GM10847 (cell line): ENCODE results near the gene RAB14.

Experiments
- POLR2A ChIP-seq: IDR thresholded peaks from 2 replicates; pipeline ENCODE4 v1.6.1; 2011; ENCODE audit not compliant: insufficient read length; ENCODE audit errors: extremely low read depth

Gene RAB14

DNA sequence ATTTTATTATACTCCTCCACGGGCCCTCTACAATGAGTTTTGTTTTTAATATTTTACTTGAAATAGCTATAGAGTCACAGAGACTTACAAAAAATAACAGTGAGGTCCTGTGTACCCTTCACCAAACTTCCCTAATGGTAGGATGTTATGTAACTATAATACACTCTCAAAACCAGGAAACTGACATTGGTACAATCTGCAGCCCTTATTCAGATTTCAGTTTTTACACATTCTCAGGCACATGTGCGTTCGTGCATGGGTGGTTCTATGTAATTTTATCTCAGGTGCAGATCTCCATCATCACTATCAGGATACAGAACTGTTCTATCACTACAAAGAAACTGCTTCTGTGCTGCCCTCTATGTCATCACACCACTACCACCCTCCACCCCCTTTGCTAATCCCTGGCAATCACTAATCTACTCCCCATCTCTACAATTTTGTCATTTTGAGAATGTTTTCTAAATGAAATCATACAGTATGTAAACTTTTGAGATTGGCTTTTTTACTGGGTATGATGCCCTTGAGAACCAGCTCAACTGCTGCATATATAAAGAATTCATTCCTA lies 16.4 kb downstream of the RAB14 start:
- TF ChIP-seq POLR2A, result no peak

DNA sequence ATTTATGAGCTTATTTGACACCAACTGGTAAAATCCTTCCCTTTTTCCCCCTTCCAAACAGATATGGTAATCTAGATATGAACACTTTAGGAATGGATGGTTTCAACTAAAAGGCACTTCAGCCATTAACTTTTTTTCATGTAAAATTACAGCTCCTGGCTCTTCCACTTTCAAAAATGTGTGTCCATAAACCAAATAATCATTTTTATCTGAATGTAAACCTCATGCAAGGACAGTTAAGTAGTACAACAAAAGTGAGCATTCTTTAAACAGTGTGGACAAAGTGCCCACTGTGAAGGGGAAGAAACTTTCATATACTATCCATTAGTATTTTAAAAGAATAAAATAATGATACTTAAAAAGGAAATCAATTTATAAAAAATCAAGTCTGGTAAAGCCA lies 17.2 kb downstream of the RAB14 start:
- TF ChIP-seq POLR2A, result no peak

DNA sequence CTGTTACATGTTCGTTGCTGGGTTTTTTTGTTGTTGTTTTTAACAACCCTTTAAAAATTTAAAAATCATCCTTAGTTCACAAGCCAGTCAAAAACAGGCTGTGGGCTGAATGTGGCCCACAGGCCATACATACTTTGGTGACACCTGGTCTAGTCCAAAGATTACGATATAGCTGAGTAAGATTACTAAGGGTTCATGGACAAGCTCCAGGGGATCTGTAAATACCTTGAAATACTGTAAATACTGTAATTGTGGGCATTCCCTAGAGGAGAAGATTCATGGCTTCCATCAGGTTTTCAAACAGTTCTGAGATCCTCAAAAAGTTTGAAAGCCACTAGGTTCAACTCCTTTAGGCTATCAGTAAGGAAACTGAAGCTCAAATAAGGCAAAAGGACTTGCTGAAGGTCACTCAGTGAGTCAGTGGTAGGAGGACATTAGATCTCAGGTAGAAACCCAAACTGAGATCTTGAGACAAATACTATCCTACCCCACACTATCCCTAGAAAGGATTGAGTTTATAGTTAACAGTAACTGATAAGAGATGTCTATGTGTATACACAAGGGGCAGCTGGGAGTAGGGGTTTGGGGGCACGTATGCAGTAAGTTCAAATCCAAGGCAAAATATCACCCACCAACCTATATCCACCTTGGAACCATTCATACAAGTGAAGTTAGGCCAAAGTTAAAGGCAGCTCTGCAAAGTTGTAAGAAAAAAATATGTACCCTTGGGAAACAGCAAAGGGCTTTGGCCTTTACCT lies 17.8 kb downstream of the RAB14 start:
- TF ChIP-seq POLR2A, result no peak

DNA sequence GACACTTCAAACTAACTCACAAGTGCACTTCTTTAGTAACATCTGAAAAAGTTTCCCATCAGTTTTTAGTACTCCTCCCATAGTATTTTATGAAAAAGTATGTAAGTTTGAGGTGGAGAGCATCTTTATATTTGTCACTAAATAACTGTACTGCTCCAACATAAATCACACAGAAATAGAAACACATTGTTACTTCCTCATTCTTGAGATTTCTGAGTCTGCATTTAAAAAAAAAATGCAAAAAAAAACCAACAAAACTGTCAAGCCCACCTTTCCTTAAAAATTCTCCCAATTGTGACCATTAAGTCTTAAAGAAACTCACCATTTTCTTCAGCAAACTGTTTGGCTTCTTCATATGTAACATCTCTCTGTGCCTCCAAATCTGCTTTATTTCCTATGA lies 18.7 kb downstream of the RAB14 start:
- no peak for TF ChIP-seq POLR2A

DNA sequence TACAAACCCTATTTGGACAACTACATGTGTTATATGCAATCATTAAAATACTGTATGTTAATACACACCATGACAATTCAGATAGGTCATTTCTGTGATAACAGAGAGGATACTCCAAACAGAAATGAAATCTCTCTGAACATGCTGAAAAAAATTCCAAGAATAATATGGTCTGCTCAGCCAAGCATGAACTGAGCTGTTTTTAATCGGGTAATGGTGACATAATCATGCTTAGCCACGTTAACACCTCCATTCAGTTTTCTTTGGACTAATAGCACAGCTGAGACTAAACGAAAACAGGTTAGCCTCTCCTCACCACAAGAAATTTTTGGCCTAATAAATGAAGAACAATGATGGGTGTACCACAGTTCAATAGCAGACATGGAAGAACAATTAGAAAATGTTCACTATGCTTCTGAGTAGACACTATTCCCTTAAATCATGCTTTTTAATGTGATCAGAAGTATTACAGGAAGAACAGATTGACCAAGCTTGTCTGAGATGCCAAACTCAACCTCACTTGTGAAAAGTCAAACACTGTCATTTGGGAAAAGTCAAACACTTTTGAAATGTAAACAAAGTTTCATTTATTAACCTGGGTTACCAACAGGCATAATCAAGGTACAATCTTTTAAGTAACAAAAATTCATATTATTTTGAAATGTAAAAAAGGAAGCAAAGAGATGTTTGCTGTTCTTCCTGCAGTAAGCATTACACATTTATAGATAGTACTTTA lies 19.4 kb downstream of the RAB14 start:
- TF ChIP-seq POLR2A, result no peak

DNA sequence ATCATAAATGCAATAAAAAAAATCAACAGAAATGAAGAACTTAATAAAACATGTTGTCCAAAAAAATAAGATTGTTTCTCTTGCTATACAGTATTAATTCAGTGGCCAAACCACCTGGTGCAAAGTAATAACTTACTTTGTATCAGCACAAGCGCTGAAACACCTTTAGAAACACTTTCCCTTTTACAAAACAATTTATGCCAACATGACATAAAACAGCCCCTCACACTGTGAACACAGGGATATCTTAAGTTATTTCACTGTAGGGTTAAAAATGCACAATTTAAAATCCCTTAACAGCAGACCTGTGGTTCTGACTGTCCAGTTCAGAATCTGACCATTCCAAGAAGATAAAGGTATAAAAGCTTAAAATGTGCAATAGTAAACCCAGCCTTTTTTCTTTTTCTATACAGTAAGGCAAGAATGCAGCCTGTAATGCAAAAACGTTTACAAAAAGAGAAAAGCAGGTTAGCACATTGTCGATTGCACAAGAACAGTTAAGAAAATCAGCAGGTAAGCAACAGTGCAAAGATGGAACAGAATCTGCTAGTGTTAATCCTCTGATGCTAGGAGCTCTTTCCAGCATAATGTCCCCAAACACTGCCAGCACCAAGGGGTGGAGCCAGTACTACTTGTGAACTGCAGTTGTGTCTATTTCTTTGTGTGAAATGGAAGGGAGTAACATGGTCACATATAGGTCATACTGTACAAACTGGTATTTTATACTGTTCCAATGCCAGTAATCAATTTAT lies 21.6 kb downstream of the RAB14 start:
- TF ChIP-seq POLR2A, result no peak

DNA sequence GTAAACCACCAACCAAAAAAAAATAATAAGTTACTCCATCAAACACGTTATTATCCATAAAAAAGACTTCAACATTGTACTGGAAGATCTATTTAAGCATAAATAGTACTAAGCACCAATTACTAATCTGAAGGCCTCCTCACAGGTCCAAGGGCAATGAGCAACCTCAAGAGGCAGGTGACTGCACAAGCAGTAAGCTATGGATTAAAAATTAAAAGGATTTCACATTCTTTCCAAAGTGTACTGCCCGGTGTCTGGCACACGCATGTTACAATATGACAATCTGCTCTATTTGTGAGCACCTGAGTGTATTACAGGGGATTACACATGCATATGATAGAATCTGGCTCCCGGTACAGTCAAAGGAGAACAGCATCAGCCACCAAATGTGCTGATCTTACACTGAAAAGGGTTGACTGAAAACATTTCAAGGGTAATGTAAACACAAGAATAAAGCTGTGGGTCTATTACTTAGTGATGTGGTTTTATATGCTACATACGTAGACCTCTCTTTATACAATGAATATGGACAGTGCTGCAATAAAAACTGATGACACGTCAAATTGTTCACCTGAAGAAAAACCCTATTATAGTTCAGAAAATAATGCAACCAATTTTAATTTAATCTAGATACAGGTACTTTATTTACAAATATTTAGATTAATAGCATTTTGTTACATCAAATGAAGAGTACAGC lies 22.8 kb downstream of the RAB14 start:
- TF ChIP-seq POLR2A, result no peak

DNA sequence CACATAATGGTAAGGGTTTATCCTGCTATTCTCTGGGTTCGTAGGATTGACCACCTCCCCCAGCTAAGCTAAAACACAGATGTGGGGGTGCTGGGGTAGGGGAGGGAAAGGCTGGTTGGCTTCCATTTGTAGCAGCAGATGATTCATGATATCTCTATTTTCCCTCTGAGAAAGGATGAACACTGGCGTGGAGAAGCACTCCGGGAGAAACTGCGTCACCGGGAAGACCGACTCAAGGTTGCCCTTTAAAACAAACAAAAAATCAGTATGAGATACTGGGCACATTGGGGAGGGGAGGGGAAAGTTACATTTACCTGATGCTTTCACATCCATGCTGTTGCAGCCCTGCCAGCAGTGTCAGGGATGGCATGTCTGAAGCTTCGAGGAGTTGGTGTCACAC lies 28.2 kb downstream of the RAB14 start:
- no peak for TF ChIP-seq POLR2A

DNA sequence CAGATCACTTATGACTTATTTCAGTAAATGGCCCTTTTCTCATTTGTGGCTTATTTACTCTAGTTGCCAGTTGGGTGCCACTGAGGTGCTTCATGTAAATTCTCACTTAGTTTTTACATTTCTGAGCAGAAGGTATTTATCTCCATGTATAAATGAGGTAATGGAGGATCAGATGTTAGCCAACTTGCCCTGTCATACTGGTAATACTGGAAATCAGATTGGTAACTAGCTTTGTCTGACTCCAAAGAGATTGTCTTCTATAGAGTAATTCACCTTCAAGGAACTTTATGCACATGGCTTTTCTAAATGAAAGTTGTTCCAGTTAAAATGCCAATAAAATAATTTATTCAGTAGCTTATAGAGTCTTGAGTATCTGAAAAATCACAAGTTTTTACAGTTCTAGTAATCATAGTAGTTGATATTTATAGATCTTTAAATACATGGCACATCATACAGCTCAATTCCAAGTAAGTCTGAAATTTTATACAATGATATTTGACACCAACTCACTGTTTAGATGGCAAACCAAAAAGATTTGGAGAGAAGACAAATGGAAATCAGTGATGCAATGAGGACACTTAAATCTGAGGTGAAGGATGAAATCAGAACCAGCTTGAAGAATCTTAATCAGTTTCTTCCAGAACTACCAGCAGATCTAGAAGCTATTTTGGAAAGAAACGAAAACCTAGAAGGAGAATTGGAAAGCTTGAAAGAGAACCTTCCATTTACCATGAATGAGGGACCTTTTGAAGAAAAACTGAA lies 28.8 kb downstream of the RAB14 start:
- TF ChIP-seq POLR2A, result no peak

DNA sequence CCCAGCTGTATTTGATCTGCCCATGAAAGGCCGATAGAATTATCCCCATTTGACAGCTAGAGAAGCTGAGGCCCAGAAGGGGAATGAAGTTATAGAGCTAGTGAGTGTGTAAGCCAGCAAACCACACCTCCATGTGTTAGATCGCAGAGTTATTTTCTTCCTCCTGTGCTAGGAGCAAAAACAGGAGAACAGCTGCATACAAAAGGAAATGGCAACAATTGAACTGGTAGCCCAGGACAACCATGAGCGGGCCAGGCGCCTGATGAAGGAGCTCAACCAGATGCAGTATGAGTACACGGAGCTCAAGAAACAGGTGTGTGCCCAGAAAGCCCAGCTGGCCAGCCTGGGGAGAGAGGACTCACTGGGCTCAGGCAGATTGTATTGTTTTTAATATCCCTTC lies 30.4 kb downstream of the RAB14 start:
- no peak for TF ChIP-seq POLR2A

DNA sequence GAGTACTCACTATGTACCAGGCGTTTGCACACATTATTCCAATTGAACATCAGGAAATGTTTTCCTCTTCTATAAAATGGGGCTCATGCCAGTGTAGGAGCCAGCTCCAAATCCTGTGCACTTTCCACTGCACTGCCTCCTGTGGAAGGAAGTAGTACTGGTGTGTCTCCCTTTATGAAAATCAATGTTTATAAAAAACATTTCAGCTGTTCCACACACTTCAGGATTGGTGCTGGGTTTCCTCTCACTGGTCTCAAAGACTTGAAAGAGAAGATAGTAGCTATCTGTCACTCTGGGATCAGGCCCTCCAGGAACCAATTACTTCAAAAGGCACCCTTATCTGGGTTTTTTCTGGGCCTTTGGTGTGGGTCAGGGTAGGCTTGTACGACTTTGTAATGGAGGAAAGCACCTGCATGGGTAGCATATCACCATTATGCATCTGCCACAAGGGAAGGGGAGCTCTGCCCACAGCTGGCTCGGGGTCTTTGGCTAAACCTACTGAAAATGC lies 32.5 kb downstream of the RAB14 start:
- no peak for TF ChIP-seq POLR2A

DNA sequence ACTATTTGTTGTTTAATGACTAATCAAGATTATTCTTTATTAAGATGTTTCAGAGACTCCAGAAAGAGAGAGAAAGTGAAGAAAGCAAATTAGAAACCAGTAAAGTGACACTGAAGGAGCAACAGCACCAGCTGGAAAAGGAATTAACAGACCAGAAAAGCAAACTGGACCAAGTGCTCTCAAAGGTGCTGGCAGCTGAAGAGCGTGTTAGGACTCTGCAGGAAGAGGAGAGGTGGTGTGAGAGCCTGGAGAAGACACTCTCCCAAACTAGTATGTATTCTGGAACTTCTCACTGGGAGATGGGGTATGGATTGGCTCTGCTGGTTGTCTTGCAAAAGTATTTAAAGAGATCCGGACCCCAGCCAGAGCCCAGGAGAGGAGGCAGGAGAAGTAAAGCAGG lies 33.6 kb downstream of the RAB14 start:
- TF ChIP-seq POLR2A, result no peak

DNA sequence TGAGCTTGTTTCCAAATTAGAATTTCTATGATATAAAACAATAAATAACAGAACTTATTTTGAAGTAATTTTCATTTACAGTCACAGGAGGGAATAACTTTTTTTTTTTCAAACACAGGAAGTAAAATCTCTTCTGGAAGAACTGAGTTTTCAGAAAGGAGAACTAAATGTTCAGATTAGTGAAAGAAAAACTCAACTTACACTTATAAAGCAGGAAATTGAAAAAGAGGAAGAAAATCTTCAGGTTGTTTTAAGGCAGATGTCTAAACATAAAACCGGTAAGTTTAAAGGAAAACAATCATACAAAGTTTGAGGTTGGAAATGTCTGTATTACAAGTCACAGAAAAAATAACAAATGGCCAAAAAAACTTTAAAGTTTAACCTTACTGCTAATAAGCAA lies 41.6 kb downstream of the RAB14 start:
- no peak for TF ChIP-seq POLR2A

DNA sequence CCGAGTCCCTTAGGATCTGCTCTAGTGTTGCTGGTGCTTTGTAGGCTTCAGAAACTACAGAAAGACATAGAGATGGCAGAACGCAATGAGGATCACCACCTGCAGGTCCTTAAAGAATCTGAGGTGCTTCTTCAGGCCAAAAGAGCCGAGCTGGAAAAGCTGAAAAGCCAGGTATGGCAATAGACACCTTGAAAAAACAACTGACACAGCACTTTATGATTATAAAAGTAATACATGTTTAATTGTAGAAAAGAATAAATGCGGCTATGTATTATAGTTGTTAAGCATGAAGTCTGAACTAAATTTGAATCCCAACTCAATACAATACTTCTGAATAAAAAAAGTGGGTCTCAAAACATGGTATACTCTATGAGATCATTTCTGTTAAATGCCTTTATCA lies 43.7 kb downstream of the RAB14 start:
- no peak for TF ChIP-seq POLR2A

DNA sequence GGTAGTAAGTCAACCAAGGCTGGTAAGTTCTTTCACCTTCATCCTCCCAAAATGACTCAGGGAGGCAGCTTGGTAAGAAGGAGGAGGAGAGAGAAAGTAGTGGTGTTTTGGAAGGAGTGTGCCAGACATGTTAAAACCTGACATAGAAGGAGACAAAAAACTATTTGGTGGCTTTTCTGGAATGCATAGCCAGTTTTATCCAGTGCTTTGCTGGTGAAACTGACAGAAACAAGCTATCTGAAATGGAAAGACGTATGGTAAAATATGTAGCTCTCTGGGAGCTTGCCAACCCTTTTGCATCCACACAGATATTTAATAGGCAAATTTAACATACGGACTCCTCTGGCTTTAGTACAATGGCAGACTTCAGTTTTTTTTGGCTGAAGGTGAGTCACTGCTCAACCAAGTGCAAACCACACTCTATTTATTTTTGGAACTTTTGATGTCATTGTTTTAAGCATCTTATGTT lies 45.4 kb downstream of the RAB14 start:
- TF ChIP-seq POLR2A, result no peak

DNA sequence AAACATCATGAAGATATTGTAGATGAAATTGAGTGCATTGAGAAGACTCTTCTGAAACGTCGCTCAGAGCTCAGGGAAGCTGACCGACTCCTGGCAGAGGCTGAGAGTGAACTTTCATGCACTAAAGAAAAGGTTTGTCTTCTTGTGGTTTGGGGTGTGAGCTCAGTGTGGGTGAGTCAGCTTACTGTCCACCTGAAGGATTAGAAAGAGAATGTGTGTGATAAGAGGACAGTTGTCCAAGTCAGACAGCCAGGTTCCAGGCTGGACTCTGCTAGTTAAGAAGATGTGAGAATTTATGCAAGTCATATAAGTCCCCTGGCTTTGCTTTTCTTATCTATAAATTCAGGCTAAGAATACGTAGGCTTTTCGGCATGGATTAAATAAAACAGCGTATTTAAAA lies 46.9 kb downstream of the RAB14 start:
- TF ChIP-seq POLR2A, result no peak
